ENCODE data around the gene ATP1A3.
"Not testable (repeated sequence)": the region's sequence is repeated elsewhere in the genome, so short reads cannot be mapped to it uniquely, and the experiment has no call there.

ATP1A3 gene

DNA sequence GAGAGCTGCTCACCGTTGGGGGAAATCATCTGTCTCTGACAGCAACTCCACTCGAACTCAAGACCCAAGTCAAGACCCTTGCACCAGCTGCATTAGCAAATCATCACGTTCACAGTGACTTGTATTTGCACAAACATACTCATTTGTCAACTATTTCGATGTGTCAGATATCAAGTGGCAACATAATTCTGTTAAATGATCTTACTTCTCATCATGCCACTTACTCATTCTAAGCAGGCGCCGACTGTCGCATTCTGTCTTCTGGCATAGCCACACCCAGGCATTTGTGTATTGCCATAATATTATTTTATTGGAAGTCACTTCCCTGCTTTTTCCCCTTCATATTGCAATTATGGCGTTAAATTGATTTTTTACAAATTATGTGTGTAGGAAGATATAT is 23.0 kb upstream of the ATP1A3 start:
- Histone ChIP-seq H3K4me3 (no peak overlapping the region), H3K27ac (no peak overlapping the region)

DNA sequence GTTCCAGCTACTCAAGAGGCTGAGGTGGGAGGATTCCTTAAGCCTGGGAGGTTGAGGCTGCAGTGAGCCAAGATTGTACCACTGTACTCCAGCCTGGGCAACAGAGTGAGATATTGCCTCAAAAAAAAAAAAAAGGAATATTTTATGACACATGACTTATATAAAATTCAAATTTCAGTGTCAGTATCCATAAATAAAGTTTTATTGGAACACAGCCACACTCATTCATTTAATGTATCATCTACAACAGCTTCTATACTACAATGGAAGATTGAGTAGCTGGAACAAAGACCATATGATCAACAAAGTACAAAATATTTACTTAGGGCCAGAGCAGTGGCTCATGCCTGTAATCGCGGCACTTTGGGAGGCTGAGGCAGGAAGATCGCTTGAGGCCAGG is 18.7 kb upstream of the ATP1A3 start:
- H3K4me3 ChIP-seq, H3K27ac ChIP-seq: not testable (repeated sequence)

DNA sequence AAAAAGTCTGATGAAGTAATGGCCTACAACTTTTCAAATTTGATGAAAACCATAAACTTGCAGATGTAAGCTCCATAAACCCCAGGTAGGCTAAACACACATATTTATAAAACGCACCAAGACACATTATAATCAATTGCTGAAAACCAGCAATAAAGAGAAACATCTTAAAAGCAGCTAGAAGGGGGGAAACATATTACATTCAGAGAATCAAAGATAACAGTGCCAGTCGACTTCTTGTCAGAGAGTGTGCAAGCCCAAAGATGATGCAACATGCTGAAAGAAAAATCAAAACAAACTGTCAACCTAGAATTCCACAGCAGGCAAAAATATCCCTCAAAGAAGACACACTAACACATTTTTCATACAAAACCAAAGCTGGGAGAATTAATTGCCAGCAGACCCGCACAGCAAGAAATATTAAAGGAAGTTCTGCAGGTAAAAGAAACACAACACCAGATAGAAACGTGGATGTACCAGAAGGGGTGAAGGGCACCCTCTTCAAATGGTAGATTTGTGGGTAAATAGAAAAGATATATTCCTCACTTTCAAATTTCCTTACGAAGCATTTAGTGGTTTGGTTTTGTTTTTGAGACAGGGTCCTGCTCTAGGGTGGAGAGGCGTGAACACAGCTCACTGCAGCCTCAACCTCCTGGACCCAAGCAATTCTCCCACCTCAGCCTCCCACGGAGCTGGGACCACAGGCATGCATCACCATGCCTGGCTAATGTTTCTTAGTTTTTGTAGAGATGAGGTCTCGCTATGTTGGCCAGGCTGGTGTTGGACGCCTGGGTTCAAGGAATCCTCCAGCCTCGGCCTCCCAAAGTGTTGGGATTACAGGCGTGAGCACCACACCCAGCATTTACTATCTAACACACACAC is 16.5 kb upstream of the ATP1A3 start:
- H3K27ac ChIP-seq: no peak overlapping the region
- H3K4me3 ChIP-seq: no peak overlapping the region

DNA sequence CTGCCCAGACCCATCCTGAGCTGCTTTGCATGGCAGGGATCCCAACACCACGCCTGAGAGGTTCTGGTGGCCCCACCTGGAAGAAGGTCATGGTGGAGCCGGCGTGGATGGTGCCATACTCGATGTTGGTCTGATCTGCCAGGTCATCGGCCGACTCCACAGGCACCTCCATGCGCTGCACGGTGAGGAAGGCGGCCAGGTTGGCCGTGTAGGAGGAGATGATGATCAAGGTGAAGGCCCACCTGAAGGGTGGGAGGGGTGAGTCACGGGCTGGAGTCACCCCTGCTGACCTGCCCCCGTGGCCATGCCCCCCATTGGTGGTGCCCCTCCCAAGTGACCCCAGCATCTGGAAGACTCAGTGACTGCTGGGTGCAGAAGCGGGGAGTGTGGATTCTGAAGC is 12.5 kb upstream of the ATP1A3 start:
- no peak overlapping the region for H3K27ac ChIP-seq
- no peak overlapping the region for H3K4me3 ChIP-seq

DNA sequence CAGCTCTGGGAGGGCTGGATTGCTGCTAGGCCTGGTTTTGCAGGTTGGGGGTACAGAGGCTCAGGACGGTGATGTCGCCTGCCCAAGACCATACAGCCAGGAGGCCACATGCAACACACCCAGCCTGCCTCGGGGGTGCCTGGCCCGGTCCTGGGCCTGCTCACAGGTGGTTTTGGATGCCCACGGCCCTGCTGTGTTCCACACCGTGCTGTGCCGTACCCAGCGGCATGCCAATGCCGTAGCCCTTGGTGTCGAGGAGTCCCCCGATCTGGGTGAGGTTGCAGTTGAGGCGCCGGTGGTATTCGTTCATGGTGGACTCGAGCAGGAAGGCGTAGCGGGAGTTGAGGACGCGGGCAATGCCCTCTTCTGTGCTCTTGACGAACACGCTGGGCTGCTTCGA is 11.5 kb upstream of the ATP1A3 start:
- Histone ChIP-seq H3K4me3 (no peak overlapping the region), H3K27ac (no peak overlapping the region)

DNA sequence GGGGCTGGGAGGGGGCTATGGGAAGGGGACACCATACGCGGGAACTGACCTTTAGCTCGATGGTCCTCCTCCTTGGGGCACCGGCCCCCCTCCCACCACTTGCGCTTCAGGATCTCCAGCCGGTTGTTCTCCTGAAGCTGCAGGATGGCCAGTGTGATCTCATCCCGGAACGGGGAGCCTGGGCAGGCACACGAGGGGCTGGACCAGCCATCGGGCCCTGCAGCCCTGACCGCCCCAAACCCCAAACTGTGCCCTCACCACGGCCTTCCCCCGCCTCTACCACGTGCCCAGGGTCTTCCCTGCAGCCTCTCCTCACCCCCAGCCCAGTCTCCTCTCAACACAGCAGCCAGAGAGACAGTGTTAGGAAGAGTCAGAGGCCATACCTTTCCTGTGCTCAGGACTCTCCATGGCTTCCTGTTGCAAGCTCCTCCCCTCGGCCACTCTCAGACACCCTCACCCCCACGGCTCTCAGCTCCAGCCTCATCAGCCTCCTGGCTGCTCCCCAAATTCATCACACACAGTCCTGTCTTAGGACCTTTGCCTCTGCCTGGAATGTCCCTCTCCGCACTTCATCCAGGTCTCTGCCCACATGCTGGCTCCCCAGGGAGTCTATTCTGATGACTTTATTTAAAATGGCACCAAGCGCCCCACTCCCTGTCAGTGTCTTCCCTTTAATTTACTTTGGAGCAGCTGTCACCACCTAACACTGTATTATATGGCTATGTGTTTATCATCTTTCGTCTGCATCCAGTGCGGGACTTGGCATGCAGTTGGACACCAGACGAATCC is 9.7 kb upstream of the ATP1A3 start:
- H3K4me3 ChIP-seq: no peak overlapping the region

DNA sequence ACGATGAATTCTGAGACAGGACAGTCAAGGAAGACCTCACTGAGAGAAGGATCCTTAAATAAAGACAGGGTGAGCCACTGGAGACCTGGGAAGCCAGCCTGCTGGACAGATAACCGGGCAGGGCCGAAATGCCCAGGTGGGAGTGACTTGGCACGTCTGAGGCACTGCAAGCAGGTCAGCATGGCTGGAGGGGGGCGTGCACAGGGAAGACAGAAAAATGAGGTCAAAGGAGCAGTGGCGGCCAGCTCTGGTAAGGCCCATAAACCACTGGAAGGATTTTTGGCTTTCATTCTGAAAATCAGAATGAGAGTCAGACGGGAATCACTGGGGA is 5.8 kb upstream of the ATP1A3 start:
- Histone ChIP-seq H3K27ac (no peak overlapping the region), H3K4me3 (no peak overlapping the region)

More for the DNA sequence above, 9.7 kb upstream of the ATP1A3 start:
- H3K27ac ChIP-seq: no peak overlapping the region

DNA sequence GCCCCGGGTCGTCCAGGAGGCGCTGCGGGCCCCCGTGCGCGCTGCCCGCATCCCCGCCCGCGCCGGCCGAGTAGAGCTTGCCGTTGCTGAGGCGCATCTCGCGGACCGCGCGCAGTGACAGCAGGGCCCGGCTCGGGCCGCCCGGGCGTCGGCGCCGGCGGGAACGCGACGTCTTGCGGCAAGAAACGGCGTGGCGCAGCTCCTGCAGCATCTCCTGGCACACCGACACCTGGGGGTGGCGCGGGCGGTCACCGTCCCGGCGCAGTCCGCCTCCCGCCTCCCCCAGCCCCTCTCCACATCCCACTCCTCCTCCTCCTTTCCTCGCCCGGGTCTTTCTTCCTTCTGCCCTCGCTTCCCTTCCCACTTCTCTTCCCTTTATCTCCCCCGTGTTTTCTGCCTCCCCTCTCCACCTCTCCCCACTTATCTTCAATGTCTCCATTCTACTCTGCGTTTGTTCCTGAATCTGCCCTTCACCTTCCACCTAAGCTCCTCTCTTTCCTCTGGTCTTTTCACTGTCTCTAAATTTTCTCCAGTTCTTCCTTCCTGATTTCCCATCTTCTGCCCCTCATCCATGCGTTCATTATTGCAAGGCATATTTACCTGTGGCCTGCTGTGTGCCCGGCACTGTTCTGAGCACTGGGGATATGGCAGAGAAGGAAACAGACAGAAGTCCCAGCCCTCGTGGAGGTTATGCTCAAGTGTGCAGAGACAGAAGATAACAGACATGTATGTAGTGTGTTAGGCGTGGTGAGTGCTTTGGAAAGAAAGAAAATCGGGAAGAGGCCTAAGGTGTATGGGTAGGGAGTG is 5.2 kb upstream of the ATP1A3 start:
- no peak overlapping the region for H3K4me3 ChIP-seq

DNA sequence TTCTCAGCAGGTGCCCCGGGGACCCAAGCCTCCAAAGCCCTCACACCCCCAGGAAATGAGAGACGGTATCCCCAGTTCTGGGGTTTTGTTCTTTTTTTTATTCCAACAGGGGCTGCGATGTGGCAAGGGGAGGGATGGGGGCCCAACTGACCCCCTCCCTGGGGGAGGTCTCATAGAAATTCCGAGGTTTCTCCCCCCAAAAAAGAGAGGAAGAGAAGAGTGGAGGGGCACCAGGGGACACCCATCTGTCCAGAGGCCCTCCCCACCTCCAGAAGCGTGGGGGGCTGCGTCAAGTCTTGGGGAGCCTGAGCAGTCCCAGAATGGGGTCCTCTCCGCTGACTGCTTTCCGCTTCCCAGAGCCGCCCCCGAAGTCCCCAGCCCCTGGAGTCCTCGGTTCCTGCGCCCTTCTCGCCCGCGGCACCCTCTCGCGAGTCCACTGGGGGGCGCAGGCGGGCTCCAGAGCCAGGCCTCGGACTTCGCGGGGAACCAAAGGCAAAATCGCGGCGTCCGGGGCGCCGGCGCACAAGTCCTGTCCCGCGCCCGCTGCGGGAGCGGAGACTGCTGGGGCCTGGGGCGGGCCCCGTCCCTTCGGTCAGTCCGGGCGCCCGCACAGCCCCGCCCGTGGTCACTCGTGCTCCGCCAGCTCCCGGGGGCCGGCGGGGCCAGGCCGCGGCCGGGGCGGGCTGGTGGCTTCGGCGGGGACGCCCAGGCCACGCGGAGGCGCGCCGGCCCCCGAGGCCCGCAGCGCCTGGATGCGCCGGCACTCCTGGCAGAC is 4.4 kb upstream of the ATP1A3 start:
- Histone ChIP-seq H3K4me3 (no peak overlapping the region), H3K27ac (no peak overlapping the region)

More for the DNA sequence above, 5.2 kb upstream of the ATP1A3 start:
- H3K27ac ChIP-seq: no peak overlapping the region

DNA sequence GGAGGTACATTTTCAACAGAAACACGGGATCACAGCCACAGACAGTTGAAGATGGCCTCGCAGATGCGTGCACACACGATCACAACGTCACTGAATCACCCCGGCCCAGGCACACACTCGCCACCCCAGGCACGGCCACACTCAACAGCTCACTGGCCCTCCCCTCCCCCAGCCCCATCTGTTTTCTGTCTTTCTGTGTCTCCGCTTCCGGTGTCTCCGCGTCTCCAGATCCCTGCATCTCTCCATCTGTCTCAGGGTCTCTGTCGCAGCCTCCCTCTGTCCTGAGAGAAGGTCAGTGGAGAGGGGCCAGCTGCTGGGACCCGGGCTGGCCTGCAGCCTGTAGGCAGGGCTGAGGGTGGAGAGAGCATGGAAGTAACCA is 3.8 kb upstream of the ATP1A3 start:
- Histone ChIP-seq H3K4me3 (no peak overlapping the region), H3K27ac (no peak overlapping the region)

DNA sequence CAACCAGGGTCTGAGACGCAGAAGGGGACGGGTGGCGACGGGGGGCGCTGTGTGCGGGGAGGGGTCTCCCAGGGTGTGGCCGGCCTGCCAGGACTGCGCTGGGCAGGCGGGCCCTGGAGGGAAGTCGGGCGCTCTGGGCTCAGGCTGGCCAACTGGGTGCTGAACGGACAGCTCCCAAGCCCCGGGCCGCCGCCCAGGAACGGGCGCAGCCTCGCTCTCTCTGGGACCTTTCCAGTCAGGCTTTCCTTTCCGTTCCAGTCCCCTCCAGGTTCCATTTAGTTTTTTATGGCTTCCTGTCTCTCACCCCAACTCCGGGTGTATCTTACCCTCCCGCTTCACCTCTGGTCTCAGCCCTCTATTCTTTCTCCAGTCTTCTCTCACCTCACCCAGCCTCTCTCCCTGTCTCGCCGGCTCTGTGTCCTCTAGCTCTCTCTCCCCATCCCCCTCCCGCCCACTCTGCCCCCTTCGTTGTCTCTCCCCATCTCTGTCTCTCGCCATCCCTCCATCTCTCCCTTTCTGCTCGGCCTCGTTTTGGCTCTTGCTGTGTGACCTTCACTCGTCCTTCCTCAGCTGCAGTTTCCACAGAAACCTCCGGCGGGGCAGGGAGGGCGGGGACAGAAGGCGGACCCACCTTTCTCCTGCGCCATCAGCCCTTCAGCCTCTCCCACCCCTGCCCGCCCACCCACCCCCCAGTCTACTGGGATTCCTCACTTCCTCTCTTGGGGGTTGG is 3.3 kb upstream of the ATP1A3 start:
- no peak overlapping the region for H3K4me3 ChIP-seq
- H3K27ac ChIP-seq: no peak overlapping the region

DNA sequence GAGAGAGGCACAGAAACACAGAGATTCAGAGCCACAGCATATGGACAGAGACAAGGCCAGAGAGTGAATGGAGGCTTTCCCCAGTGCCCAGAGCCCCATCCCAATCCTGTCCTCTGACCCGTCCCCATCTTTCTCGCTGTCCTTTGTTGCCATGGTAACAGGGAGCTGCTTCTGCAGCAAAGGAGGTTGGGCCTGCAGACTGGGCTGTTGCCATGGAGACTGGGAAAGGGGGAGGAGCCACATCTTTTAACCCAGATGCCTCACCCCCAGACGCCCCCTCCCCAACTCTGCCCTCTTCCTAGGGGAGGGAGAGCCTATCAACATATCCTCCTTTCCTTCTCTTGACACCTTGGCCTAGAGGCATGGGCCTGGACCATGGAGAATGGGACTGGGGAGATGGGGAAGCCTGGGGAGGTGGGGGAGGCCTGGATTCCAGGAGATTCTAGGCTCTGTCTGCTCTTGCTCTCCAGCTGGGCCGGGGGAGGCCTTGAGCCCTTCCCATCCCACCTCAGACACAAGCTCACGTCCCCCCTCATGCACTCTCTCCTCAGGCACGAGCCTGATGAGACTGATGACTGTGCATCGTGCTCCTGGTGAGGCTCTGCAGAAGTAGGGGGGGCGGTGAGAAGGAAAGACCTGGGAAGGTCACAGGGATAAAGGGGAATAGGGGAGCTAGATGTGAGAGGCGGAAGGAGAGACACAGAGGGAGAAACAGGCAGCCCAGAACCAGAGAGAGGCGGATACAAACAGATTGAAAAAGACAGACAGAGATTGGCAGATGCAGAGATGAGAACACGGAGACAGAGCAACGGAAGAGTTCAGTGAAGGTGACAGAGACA is 2.1 kb upstream of the ATP1A3 start:
- H3K4me3 ChIP-seq: no peak overlapping the region
- no peak overlapping the region for H3K27ac ChIP-seq

DNA sequence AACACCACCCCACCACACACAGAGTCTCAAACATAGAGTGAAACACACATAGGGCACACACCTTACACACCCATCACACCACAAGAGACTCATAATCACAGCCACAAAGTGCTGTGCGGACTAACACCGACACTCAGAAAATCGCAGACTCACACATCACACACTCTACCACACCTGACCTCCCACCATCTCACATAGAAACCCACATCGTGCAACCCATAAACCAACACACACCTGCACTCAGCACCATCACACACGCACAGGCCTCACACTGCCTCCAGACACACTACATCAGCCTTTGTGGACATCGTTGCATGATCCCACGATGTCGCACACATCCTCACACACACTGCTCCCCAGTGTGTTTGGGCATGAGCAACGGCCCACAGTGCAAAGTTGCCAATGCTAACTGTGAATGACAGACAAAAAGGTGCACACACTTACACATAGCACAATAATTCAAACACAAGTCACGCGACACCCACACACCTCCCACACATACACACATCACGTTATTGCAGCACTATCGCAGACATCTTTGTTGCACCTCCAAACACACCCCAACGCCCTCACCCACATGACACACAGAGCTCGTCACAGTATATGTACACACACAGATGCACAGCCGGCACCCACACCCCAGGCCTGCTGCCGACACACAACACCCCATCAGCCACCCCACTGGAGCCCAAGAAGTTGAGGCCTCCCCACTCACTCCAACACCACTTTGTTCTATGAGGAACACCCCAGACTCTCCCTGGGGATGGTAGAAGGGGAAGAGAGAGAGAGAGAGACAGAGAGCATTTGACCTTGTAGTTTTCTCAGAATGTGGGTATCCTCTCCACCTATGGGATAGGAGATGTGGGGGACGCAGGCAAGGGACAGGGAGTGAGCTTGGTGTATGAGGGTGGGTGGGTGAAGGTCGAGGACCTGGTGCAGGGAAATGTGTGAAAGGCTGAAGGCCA is 1.2 kb upstream of the ATP1A3 start:
- Histone ChIP-seq H3K27ac (no peak overlapping the region), H3K4me3 (no peak overlapping the region)

DNA sequence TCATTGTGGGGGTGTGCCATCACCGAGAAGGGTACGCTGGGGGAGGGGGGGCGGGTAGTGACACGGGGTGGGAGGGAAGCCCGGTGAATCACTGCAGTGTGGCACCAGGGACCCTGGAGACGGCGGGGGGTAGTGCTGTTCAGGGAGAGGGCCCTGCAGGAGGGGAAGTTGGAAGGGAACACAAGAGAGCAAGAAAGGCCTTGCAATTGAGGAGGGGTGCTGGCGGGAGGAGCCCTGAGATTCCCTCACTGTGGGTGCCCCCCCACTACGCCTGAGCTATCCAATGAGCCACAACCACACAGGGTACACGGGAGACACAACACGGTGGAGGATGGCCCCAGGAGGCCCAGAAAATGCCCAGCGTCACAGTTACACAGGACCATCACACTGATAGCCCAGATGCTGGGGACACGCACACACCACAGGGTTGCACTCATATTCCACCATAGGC is 516 bp upstream of the ATP1A3 start:
- Histone ChIP-seq H3K27ac (no peak overlapping the region), H3K4me3 (peak overlapping the region in 3 of 7 experiments; percentile 34 to 46 (median 40))

DNA sequence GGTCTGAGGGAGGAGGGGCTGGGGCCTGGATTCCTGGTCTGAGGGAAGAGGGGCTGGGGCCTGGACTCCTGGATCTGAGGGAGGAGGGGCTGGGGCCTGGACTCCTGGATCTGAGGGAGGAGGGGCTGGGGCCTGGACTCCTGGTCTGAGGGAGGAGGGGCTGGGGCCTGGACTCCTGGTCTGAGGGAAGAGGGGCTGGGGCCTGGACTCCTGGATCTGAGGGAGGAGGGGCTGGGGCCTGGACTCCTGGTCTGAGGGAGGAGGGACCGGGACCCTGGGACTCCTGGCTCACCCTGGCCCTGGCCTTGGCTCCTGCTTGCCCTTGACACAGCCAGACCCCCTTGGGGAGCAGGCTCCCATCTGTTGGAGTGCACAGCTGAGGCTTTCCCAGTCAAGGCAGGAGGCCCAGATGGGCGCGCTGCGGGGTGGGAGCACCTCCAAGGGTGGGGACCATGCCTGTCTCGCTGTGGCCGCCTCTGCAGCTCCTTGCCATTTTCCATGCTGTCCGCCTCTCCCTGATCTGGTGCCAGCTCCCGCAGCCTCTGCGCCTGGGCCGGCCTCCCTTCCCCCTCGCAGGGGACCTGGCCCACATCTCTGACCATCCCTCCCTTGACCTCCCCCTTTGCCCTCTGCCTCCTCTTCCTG is 2.0 kb downstream of the ATP1A3 start:
- H3K4me3 ChIP-seq, H3K27ac ChIP-seq: not testable (repeated sequence)

DNA sequence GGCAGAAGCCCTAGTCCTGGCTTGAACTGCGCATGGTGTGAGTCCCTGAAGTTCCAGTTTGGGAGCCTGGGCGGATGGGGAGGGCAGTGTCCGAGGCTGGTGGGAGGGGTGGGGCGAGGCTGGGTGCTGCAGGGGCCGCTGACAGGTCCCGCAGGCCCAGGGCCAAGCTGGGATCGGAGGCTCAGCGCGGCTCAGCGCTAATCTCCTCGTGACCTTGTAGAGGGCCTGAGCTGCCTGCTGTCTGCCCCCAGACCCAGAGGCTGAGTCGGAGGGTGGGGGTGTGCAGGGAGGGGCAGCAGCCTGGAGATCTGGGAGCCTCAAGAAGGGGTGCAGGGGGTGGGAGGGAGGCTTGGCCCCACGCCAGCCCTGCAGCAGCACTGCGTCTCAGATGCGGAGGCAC is 3.0 kb downstream of the ATP1A3 start:
- Histone ChIP-seq H3K27ac (no peak overlapping the region), H3K4me3 (no peak overlapping the region)

DNA sequence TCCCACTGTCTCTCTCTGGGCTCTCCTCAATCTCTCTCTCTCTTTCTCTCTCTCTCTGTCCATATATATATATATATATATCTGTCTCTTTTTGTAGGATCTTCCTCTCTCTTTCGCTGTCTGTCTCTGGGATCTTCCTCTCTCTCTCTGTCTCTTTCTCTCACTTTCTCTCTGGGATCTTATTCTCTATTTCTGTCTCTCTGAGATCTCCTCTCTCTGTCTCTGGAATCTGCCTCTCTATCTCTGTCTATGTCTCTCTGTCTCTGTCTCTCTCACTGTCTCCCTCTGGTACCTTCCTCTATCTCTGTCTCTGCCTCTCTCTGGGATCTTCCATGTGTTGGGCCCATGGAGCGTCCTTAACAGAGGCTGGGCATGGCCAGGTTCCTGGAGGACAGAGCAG is 3.4 kb downstream of the ATP1A3 start:
- no peak overlapping the region for H3K4me3 ChIP-seq
- H3K27ac ChIP-seq: no peak overlapping the region

Data from skin epidermis (tissue), 12 donors.